ENCODE results near the gene CCNL1. TPM values are rescaled to one million over a fixed set of nuclear protein-coding genes. Genes with fewer than 3 reads are reported as not detected.

CCNL1 gene
- total RNA-seq, 1 donor from 2014 or later = 221 TPM

DNA sequence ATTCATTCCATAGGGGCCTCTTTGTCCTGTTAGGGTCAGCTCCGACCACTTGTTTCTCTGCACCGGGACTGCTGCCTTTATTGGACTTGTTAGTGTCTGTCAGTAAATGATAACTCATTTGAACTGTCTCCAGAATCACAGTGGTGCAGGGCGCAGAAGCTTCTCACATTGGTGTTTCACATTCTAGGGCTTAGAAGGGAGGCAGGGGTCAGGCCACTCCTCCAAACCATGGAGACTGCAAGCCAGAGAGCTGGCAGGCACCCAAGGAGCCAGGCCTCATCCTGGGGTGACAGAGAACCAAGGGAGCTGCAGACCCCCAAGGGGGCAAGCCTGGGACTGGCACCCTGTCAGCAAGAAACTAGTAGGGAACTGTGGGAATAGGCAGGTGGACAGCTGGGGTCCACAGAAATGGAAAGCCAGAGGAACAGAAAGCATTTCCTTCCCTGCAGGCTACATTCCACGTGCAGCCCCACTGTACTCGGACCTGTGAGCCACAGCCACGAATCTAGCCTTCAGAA, 49.1 kb downstream of the CCNL1 start:
- intact Hi-C loops (cut with micrococcal nuclease) = no loop called here

DNA sequence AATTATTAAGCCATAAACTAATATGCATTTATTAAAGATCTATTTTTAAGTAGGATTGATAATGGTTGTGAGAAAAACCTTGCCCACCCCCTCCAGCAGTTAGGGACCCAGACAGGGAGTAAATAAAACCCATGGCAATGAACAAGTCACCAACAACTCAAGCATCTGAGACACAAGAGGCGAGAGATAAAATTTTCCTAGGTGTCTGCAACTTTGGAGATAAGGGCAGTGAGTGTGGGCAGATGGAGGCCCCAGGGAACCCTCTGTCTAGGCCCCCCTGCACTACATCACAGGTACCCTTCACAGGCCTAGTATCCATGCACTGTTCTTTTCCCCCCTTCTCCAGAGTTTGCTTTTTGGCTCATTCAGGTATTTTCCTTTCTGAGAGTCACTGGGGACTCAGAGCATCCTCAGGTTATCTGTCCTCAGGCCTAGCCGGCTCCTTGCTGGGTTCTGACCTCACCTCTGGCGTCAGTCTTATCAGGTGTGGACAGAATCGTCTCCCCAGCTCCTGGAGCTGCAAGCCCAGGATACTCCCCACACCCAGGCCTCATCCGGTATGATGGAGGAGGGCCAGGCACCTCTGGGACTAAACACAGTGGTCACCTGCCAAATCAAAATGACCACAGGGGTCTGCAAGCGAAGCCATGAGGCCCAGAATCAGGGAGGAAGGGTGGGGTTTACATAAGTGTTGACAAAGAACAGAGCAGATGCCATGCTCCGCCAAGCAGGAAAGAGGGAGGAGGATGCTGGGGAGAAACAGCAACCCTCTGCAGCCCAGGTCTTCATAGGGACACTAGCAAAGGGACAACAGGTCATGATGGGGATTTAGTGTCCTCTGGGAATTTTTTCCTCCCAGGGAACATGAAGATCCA, 50.4 kb downstream of the CCNL1 start:
- intact Hi-C loops (cut with micrococcal nuclease) = no loop called here

DNA sequence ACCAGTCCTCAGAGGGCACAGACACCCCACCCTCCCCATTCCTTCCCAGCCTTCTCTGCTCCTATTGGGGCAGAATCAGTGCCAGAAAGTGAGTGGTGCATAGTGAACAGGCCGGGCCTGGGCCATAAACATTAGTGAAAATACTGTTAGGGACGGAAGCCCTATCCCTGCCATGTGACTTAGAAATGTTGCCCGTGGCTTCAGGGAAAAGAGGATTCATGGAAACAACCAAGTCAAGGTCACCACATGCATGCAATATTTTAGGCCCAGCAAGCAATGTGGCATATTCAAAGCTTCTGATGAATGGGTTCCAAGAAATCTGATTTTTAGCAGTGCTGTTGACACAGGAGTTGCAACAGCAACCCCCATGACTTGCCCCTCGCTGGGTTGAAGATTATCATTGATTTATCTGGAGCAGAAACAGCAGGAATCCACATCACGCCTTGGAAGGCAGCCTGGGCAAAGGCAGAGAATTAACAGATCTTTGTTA, 52.3 kb downstream of the CCNL1 start:
- intact Hi-C loops (cut with micrococcal nuclease) = no loop called here

DNA sequence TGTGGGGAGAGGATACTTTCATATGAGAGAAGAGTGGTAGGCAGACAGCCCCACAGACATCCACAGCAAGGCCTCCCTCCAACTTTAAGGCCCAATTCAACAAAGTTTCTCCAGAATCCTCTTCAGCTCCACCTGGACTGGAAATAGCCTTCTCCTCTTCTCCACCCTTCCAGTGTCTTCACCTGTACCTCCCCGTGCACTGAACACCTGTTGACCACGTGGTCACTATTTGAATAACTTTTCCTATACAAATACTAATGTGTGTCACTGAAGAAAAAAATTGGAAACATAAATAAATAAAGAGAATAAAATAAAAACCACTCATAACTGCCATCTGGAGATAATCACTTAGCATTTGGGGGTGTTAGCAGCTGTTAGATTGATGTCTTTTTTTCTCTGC, 52.9 kb downstream of the CCNL1 start:
- intact Hi-C loops (cut with micrococcal nuclease) = no loop called here

DNA sequence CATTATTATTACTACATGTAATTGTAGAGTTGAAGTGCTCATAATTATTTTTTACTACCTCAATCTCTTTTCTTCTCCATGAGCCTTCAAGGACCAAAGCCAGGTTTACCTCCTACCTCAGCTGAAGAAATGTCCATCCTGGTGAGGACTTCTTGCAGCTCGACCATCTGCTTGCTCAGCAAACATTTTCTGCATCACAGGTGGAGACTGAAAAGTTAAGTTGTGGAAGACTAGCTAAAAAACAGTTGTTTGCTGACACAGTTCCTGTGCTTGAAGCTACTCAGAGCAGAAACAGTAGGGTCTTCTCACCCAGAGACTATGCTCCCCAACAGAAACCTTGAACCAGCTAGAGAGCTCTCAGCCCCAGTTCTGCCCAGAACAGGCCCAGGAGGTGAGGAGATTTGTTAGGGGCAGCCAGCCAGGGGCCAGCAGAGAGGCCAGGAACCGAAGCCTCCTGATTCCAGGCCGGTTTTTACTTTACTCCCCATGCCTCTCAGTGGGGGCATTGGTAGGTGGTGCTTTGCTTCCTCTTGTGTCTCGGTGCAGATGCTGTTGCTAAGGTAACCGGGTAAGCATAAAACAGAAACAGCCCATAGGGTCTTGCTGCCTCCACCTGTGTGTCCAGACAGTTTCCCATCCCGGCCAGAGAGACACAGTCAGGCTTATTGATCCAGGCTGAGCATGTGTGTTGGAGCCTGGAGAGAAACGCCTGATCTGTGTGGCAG, 54.9 kb downstream of the CCNL1 start:
- intact Hi-C loops (cut with micrococcal nuclease) = no loop called here

DNA sequence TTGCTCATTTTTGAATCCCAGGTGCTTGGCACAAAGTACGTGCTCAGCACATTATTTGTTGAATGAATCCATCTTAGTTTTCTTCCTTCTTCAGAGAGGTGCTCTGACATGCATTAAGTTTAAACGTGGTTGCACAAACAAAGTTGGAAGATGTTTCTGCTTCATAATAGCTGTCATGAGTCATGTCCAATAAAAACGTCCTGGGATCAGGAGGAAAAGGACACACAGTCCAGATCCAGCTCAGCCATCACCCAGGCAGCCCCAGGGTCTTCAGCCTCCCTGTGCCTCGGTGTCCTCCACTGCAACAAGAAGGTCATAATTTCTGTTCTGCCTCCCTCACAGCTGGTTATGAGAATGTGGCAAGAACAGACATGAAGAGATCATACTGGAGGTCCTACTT, 55.4 kb downstream of the CCNL1 start:
- intact Hi-C loops (cut with micrococcal nuclease) = no loop called here

DNA sequence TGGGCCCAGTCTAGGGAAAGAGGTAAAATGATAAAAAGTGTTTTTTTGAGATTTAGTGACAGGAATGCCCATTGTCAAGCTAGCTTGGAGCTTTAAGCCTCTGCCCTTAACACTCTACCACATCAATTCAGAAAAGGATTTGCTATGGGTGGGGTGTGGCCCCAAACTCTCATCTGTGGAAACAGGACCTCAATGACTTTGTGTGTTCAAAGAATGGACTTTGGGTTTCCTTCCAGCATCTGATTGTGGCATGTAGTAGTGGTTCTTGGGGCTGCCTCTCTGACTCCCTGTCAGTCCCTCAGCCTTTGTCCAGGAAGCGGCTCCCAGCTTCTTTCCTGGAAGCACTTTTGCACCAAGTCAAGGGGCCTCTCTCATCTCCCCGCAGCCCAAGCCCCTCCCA, 56.1 kb downstream of the CCNL1 start:
- intact Hi-C loops (cut with micrococcal nuclease) = loop anchor here (2.0 kb wide), 1 partner anchor 15 kb away; no protein-coding TSS in a partner anchor

DNA sequence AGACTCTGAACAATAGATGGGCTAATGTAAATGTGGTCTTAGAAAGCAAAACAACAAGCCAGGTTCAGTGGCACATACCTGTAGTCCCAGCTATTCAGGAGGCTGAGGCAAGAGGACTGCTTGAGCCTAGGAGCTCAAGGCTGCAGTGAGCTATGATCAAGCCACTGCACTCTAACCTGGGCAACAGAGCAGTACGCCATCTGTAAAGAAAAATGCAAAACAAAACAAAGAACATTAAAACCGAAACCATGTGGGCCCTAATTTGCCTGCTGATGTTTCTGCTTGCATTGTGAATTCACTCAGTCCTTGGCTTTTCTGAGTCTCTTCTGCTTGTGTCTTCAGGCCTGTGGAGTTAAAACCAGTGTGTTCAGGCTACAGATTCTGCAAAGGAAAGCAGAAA, 56.7 kb downstream of the CCNL1 start:
- intact Hi-C loops (cut with micrococcal nuclease) = loop anchor here (2.0 kb wide), 1 partner anchor 14 kb away; no protein-coding TSS in a partner anchor

DNA sequence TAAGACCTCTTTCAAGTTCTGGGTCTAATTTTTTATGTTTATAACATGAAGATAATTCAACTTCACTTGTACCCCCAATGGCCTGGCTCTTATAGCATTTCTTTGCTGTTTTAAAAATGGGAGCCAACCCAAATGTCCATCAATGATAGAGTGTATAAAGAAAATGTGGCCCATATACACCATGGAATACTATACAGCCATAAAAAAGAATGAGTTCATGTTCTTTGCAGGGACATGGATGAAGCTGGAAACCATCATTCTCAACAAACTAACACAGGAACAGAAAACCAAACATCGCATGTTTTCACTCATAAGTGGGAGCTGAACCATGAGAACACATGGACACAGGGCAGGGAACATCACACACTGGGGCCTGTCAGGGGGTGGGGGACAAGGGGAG, 57.4 kb downstream of the CCNL1 start:
- intact Hi-C loops (cut with micrococcal nuclease) = loop anchor here (2.0 kb wide), 1 partner anchor 14 kb away; no protein-coding TSS in a partner anchor

DNA sequence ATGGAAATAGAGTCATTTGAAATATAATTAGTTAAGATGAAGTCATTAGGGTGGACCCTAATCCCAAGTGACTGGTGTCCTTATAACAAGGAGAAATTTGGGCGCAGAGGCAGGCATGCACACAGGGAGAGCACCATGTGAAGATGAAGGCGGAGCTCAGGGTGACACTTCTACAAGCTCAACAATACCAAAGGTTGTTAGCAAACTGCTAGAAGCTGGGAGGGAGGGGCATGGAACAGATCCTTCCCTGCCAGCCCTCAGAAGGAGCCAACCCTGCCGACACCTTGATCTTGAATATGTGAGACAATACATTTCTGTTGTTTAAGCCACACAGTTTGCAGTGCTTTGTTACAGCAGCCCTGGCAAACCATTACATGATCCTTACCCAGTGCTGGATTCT, 57.8 kb downstream of the CCNL1 start:
- intact Hi-C loops (cut with micrococcal nuclease) = loop anchor here (2.0 kb wide), 1 partner anchor 13 kb away; no protein-coding TSS in a partner anchor

DNA sequence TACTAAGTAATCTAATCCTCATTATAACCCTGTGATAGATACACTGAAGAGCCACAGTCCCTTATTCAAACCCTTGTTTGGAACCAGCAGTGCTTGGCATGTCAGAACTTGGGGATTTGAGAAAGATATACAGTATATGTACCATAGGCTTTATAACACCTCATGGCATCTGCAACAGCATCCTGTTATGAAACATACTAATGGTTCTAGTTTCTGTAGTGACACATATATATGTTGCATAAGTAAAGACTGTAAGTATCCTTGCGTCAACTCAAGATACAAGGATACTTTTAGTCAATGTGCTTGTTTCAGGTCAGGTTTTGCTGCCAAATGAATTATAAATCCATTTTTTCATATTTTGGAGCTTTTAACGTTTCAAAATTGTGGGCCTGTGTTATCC, 58.5 kb downstream of the CCNL1 start:
- intact Hi-C loops (cut with micrococcal nuclease) = no loop called here

DNA sequence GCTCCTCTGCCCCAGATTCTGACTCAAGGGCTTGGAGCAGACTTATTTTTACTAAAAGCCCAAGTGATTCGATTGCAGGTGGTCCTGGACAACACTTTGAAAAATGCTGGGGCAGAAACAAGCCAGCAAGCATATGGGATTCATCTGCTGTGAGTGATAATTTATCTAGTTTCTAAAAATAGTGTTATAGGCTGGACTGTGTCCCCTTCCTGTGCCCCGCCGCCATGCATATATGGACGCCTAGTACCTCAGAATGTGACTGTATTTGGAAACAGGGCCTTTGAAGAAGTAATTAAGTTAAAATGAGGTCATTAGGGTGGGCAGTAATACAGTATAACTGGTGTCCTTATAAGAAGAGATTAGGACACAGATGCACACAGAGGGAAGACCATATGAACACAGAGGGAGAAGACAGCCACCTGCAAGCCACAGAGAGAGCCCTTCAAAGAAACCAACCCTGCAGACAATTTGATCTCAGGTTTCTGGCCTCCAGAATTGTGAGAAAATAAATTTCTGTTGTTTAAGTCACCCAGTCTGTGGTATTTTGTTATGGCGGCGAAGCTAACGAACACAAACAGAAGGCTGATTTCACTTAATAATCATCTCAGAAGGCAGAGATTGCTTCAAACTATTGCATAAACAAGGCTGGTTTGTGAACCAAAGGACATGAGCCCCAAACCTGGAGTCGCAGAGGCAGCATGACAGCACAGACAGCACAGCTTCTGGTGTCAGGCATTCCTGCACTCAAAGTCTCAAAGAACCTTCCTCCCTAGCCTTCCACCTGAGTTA, 59.1 kb downstream of the CCNL1 start:
- intact Hi-C loops (cut with micrococcal nuclease) = no loop called here

DNA sequence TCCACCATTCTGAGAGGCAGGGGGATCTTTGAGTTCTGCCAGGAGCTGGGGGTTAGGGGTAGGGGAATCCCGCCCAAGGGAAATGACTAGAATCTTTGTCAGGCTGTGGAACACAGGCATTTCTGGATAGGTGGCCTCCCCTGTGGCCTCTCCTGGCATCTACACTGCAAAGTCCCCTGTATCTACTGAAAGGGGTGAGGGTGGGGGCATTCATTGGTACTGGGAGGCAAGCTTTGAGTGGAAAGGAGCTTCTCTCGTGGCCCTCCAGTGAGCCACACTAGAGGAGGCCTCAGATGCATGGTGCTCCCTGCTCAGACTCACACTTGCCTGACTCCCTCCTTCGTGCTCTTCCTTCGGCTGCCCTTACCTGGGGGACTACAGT, 59.9 kb downstream of the CCNL1 start:
- intact Hi-C loops (cut with micrococcal nuclease) = no loop called here

DNA sequence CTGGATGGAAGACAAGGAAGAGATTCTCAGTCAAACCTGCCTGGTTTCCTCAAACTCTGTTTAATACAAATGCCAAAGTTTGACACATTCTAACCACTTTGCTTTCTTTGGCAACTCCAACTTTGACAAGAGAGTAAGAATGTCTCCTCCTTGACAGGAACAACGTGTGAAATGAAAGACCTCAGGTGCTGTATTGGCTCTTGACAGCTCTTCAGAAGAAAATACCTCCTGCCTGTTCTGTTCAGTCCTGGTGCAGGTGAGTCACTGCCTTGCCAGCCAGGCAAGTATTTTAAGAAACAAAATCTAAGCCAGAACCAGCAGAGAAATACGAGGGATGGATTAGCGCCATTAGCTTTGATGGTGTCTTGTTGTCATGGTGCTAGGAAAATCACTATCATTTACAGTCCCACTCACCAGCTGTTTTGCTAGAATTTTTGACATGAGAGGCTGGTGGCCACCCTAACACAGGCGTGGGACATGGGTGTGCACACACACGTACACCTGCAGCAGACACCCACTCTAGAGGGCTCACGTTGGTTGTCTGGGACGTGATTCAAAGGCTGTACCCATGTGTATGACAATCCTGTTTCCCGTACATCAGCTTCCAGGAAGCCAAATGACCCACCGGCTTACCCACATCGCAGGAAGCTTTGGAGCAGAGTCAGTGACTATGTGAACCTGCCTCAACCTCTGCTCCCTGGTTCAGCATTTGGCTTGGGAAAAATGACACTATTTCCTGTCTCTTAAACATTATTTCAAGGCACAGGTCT, 60.4 kb downstream of the CCNL1 start:
- intact Hi-C loops (cut with micrococcal nuclease) = no loop called here

DNA sequence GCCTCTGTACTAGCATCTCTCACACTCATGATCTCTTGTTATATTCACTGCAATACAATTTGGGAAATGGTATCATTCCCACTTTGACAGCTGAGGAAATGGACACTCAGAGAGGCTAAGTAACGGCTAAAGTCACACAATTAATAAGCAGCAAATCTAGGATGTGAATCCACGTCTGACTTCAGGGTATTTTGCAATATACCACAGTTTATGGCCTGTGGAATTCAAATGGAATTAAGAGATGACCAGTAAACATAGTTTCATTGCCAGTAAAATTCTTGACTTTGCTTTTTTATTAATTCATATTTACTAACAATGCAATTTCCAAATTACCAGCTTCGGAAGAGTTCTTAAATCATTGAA, 61.1 kb downstream of the CCNL1 start:
- intact Hi-C loops (cut with micrococcal nuclease) = no loop called here

DNA sequence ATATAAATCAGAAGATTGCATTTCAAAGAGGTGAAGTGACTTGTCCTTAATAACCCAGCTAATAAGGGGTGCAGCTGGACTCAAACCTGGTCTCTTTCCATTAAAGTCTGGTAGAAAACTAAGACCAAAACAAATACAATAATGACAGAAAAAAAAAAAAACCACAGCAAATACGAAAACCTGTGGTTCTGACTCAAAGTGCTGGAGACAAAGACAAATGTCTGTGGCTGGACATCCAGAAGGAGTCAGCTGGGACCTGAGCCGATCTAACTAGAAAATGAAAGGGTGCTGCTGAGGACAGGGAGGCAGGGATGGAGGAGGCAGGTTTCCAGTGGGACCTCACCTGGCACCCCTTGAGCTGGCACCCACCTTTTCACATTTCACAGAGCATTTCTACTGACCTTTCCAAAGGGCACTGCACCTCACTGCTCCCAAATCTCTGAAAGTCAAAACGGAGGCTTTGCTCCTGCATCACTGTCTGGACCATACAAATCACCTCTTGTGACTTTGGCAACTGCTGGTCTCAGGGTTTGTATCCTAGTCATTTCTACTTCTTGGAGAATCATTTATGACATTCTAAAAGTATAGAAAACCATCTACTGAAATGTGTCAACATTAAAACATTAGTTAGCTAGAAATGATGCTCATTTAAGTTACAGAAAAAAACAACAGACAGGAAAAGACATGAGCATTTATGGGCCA, 61.7 kb downstream of the CCNL1 start:
- intact Hi-C loops (cut with micrococcal nuclease) = no loop called here
